Mesothelial cell of epicardium (in vitro differentiated cells): Measurements from ENCODE around the gene PLEKHA3. TPM values are rescaled to one million over a fixed set of nuclear protein-coding genes. Genes with fewer than 3 reads are reported as not detected.

Source experiments
- DNase-seq, 2 experiments: peaks; one replicate each; pipeline ENCODE4 v3.0.0; 2021; ENCODE audit warnings: low spot score in 2 of 2; ENCODE audit not compliant: unreplicated experiment in 2 of 2
- H3K27ac Mint-ChIP-seq: 2 replicates; pipeline ENCODE4 v1.8.0; 2021; ENCODE audit warnings: mixed read lengths
- H3K27me3 Mint-ChIP-seq: 2 replicates; pipeline ENCODE4 v1.8.0; 2021; ENCODE audit warnings: low read depth, mixed read lengths
- H3K36me3 Mint-ChIP-seq: 2 replicates; pipeline ENCODE4 v1.8.0; 2021; ENCODE audit warnings: mixed read lengths
- H3K4me1 Mint-ChIP-seq: 2 replicates; pipeline ENCODE4 v1.8.0; 2021; ENCODE audit warnings: mixed read lengths
- H3K4me3 Mint-ChIP-seq: 2 replicates; pipeline ENCODE4 v1.8.0; 2021; ENCODE audit warnings: mild to moderate bottlenecking, moderate library complexity, mixed read lengths
- H3K9me3 Mint-ChIP-seq: 2 replicates; pipeline ENCODE4 v1.8.0; 2021; ENCODE audit warnings: mixed read lengths
- total RNA-seq: library from RNA; stranded (reverse); gene quantifications from 3 replicates; pipeline ENCODE4 v1.2.1, GENCODE V29; 2021
- TF ChIP-seq, protein P1 (sequence below): fragments of 200-600 bp; sonication (generic); IDR thresholded peaks from one replicate; pipeline ENCODE4 v1.5.0; 2021; ENCODE audit warnings: antibody characterized with exemption; ENCODE audit not compliant: unreplicated experiment

Gene PLEKHA3
- total RNA-seq, 1 donor from 2014 or later = 28.9 TPM

DNA sequence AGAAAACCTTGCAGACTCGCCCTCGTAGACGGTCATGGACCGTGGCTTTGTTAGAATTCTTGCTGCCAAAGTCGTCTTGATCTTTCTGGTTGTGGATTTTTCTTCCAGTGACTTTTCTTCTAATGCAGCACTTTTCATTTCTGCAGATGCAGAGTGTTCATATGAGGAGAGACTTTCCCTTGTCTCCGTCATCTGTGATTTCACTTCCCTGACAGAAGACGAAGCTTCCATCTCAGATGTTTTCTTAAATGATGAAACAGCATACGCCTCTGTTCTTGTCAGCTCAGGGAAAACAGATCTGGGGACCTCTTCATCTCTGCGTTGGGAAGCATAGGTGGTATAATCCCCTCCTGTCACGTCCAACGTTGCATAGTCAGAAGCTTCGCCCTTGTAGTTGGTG, 50.9 kb downstream of the PLEKHA3 start:
- H3K4me3 Mint-ChIP-seq = no peak overlapping the region
- no peak for DNase-seq
- H3K27me3 Mint-ChIP-seq = no peaks in the 10 kb centered on the region
- peaks cover 50% of the 10 kb centered on the region for H3K36me3 Mint-ChIP-seq
- no peak overlapping the region for H3K27ac Mint-ChIP-seq
- no peaks in the 10 kb centered on the region for H3K4me1 Mint-ChIP-seq
- TF ChIP-seq, protein P1, sequence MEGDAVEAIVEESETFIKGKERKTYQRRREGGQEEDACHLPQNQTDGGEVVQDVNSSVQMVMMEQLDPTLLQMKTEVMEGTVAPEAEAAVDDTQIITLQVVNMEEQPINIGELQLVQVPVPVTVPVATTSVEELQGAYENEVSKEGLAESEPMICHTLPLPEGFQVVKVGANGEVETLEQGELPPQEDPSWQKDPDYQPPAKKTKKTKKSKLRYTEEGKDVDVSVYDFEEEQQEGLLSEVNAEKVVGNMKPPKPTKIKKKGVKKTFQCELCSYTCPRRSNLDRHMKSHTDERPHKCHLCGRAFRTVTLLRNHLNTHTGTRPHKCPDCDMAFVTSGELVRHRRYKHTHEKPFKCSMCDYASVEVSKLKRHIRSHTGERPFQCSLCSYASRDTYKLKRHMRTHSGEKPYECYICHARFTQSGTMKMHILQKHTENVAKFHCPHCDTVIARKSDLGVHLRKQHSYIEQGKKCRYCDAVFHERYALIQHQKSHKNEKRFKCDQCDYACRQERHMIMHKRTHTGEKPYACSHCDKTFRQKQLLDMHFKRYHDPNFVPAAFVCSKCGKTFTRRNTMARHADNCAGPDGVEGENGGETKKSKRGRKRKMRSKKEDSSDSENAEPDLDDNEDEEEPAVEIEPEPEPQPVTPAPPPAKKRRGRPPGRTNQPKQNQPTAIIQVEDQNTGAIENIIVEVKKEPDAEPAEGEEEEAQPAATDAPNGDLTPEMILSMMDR = no peak
- H3K9me3 Mint-ChIP-seq = no peaks in the 10 kb centered on the region

DNA sequence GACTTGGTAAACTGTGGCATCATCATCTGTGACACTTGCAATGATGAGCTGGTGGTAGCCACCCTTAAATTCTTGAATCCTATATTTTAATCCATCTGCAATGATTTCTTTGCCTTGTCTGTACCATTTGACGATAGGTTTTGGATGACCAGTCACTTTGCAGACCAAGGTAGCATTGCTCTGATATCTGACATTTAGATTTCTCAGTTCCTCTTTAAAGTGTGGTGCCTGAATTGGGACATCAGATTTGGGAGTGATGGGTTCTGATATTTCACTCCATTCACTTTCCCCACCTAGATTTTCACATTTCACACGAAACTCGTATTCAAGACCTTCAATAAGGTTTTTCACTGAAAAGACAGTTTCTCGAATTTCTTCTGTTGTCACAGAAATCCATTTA, 55.8 kb downstream of the PLEKHA3 start:
- TF ChIP-seq, protein P1 = no peak
- Mint-ChIP-seq H3K36me3 (peaks cover 85% of the 10 kb centered on the region), H3K4me1 (no peaks in the 10 kb centered on the region), H3K4me3 (no peak overlapping the region), H3K27ac (no peak overlapping the region), H3K27me3 (no peaks in the 10 kb centered on the region), H3K9me3 (peaks cover 3% of the 10 kb centered on the region)
- DNase-seq = no peak

DNA sequence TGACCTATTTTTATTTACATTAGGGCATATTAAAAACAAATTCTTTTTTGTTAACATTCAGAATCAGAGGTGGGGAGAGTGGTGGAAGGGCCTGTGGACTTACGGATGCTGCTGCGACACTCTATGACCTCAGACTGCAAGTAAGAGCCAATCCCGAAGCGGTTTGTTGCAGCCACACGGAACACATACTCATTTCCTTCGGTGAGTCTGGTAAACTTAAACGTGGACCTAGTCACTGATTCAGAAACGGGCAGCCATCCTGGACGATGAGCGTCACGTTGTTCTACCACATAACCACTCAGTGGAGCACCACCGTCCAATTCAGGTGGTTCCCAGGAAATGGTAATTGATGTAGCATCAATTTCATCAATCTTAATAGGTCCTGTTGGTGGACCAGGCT, 61.9 kb downstream of the PLEKHA3 start:
- Mint-ChIP-seq H3K9me3 (peaks cover 3% of the 10 kb centered on the region), H3K4me1 (no peaks in the 10 kb centered on the region), H3K27ac (no peak overlapping the region), H3K36me3 (peaks cover 79% of the 10 kb centered on the region), H3K27me3 (no peaks in the 10 kb centered on the region), H3K4me3 (no peak overlapping the region)
- DNase-seq = no peak
- TF ChIP-seq, protein P1 = no peak

DNA sequence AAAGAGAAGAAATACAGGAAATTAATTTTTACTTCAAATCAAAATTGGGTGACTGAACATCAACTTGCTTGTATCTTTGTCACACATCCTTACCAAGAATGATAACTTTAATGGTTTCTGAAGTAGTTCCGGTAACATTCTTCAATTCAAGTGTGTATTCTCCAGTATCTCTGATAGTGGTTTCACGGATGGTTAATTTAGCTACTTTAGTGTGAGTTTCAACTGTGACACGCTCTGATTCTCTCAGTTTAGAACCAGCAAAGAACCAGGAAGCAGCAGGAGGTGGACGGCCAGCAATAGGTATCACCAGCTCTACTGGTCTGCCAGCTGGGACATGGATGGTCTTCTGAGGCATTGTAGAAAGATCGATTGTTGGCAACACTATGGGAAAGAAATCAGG, 62.3 kb downstream of the PLEKHA3 start:
- DNase-seq = no peak

DNA sequence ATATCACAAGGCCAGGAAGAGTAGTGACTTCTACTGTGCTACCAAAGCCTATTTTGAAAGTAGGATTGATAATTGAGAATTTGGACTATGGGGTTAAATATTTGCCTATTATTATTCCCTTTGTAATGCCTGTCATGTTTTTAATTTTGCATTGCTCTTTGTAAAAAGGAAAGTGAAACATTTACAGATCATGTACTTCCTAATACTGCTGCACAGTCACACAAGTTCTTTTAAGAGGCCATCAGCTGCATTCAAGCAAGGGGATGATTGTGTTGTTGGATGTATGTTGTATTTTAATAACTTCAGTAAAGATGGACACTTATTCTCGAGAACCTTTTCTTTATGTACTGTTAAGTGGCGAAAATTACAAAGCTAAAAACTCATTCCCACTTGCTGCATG, 70.1 kb downstream of the PLEKHA3 start:
- H3K27ac Mint-ChIP-seq = no peak overlapping the region
- H3K9me3 Mint-ChIP-seq = peaks cover 8% of the 10 kb centered on the region
- H3K4me1 Mint-ChIP-seq = no peaks in the 10 kb centered on the region
- no peak overlapping the region for H3K4me3 Mint-ChIP-seq
- H3K36me3 Mint-ChIP-seq = peaks cover 69% of the 10 kb centered on the region
- DNase-seq = no peak
- no peaks in the 10 kb centered on the region for H3K27me3 Mint-ChIP-seq
- TF ChIP-seq, protein P1 = no peak

More for the DNA sequence above, 62.3 kb downstream of the PLEKHA3 start:
- Mint-ChIP-seq H3K4me3 (no peak overlapping the region), H3K27me3 (no peaks in the 10 kb centered on the region), H3K9me3 (peaks cover 5% of the 10 kb centered on the region), H3K36me3 (peaks cover 80% of the 10 kb centered on the region), H3K27ac (no peak overlapping the region), H3K4me1 (no peaks in the 10 kb centered on the region)
- TF ChIP-seq, protein P1 = no peak

DNA sequence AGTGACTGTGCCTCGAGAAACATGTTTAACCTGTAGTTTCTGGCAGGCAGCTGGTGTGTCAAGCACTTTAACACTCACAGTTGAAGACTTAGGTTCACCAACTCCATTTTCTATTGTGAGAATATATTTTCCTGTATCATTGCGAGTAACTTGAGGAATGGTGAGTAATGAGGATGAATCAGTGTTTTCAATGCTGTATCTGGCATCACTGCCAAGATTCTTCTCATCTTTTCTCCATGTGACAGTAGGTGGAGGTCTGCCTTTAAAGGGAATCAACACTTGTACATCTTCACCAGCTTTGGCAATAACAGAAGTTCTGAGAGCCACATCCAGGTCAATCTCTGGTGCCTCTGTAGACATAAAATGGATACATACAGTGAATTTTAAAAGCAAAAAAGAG, 72.8 kb downstream of the PLEKHA3 start:
- Mint-ChIP-seq H3K27me3 (no peaks in the 10 kb centered on the region), H3K36me3 (peaks cover 49% of the 10 kb centered on the region), H3K9me3 (peaks cover 8% of the 10 kb centered on the region), H3K4me1 (no peaks in the 10 kb centered on the region), H3K4me3 (no peak overlapping the region), H3K27ac (no peak overlapping the region)
- no peak for DNase-seq
- TF ChIP-seq, protein P1 = no peak
